Measurements from ENCODE around the gene ISL1.

ISL1 gene

GRCh38 chr5:51383131-51384121 is at the start of gene ISL1:
Gene ISL1, plus strand, starts transcription at chr5:51383448. Its CDS starts 224 bp downstream, at chr5:51383672.
- peak within 1 kb of the TSS; percentile 49 for H3K4me3 ChIP-seq (ENCODE audit: low read length)
- TF ChIP-seq ZNF274 (IDR thresholded peaks at IDR 0.05; ENCODE audit: low read depth, low read length), result no peak

GRCh38 chr5:51336878-51337277 is 46.4 kb upstream of the ISL1 start:
- TF ChIP-seq ZNF274 (IDR thresholded peaks at IDR 0.05; ENCODE audit: low read depth, low read length), result no peak
- no peak overlapping the region for H3K4me3 ChIP-seq (ENCODE audit: low read length)

- no peak overlapping the region for H3K4me3 ChIP-seq (ENCODE audit: low read length)
- no peak for TF ChIP-seq ZNF274 (IDR thresholded peaks at IDR 0.05; ENCODE audit: low read depth, low read length)
Observed at GRCh38 chr5:51345106-51345505, 38.1 kb upstream of the ISL1 start.

GRCh38 chr5:51347157-51347556 is 36.1 kb upstream of the ISL1 start:
- TF ChIP-seq ZNF274 (IDR thresholded peaks at IDR 0.05; ENCODE audit: low read depth, low read length), result no peak

GRCh38 chr5:51347704-51348103 is 35.5 kb upstream of the ISL1 start:
- H3K4me3 ChIP-seq (ENCODE audit: low read length), result no peak overlapping the region
- no peak for TF ChIP-seq ZNF274 (IDR thresholded peaks at IDR 0.05; ENCODE audit: low read depth, low read length)

More at GRCh38 chr5:51347157-51347556, 36.1 kb upstream of the ISL1 start:
- H3K4me3 ChIP-seq (ENCODE audit: low read length), result no peak overlapping the region

- no peak for TF ChIP-seq ZNF274 (IDR thresholded peaks at IDR 0.05; ENCODE audit: low read depth, low read length)
- no peak overlapping the region for H3K4me3 ChIP-seq (ENCODE audit: low read length)
Observed at GRCh38 chr5:51371052-51371451, 12.2 kb upstream of the ISL1 start.

GRCh38 chr5:51373880-51374523 is 9.2 kb upstream of the ISL1 start:
- TF ChIP-seq ZNF274 (IDR thresholded peaks at IDR 0.05; ENCODE audit: low read depth, low read length), result no peak
- H3K4me3 ChIP-seq (ENCODE audit: low read length), result no peak overlapping the region

- TF ChIP-seq ZNF274 (IDR thresholded peaks at IDR 0.05; ENCODE audit: low read depth, low read length), result no peak
- H3K4me3 ChIP-seq (ENCODE audit: low read length), result no peak overlapping the region
Observed at GRCh38 chr5:51375084-51375483, 8.2 kb upstream of the ISL1 start.

GRCh38 chr5:51376509-51376908 is 6.7 kb upstream of the ISL1 start:
- TF ChIP-seq ZNF274 (IDR thresholded peaks at IDR 0.05; ENCODE audit: low read depth, low read length), result no peak

GRCh38 chr5:51377151-51378060 is 5.8 kb upstream of the ISL1 start:
- no peak for TF ChIP-seq ZNF274 (IDR thresholded peaks at IDR 0.05; ENCODE audit: low read depth, low read length)
- H3K4me3 ChIP-seq (ENCODE audit: low read length), result no peak overlapping the region

More at GRCh38 chr5:51376509-51376908, 6.7 kb upstream of the ISL1 start:
- H3K4me3 ChIP-seq (ENCODE audit: low read length), result no peak overlapping the region

- no peak for TF ChIP-seq ZNF274 (IDR thresholded peaks at IDR 0.05; ENCODE audit: low read depth, low read length)
- H3K4me3 ChIP-seq (ENCODE audit: low read length), result no peak overlapping the region; the same call in 1 of the 2 replicates
Observed at GRCh38 chr5:51378061-51378409, 5.2 kb upstream of the ISL1 start.

- peak overlapping the region; percentile 2; the same call in 1 of the 2 replicates for H3K4me3 ChIP-seq (ENCODE audit: low read length)
- TF ChIP-seq ZNF274 (IDR thresholded peaks at IDR 0.05; ENCODE audit: low read depth, low read length), result no peak
Observed at GRCh38 chr5:51378448-51379330, 4.6 kb upstream of the ISL1 start.

GRCh38 chr5:51379331-51379700 is 3.9 kb upstream of the ISL1 start:
- TF ChIP-seq ZNF274 (IDR thresholded peaks at IDR 0.05; ENCODE audit: low read depth, low read length), result no peak
- H3K4me3 ChIP-seq (ENCODE audit: low read length), result no peak overlapping the region
